ENCODE results near the gene CIBAR2.
"Not testable (repeated sequence)": the region's sequence is repeated elsewhere in the genome, so short reads cannot be mapped to it uniquely, and the experiment has no call there.

Gene CIBAR2

DNA sequence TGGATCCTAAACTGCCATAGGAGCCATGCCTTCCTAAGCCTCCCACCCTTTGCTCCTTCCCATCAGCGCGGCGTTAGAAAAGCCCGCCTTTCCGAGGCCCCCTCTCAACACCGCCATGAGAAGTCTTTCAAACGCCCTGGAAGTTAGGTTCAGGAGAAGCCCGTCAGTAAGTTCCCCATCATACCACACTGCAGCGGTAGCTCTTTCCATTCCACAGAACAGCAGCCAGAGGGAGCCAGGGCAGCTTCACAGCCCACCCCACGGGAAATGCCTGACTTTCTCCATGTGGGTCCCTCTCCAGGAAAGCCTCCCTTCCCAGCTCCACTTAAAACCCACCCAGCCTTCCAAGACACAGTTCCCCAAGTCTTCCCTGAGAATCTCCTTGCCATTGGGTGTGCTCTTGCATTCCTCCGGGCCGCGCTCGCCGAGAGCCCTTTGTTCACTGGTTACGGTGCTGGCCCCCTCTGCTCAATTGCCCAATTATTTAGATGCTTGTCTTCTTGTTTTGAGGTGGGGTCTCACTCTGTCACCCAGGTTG, 56.0 kb downstream of the CIBAR2 start:
- DNase-seq: peak; percentile 24

DNA sequence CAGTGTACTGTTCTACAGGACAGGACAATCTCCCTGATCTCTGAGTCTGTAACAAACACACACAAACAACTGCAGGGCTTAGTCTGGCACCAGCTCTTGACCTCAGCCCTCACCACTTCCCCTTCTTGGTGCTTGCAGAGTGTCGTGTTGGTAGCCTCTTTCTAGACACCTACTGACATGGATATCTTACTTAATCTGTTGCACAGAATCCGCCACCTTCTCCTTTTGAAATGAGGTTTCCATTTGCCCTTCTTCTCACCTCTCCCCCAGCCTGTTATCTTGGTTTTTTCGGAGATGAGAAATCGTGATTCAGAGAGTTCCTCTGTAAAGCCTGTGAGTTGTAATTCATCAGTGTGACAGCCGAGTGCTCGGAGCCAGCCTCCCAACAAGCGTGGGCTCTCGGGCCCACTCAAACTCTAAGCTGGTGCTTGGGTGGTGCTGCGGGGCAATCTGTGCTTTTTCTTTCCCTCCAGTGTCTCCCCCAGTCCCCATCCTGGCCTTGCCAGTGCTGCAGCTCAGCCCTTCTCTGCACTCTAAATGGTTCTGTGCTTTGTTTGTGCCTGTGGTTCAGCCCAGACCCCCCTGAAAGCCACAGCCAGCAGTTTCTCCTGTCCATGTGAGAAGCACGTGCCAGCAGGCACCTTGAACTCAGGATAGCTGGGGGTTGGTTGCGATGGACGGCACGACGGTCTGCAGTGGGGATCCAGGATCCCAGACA, 56.6 kb downstream of the CIBAR2 start:
- DNase-seq: peak; percentile 100

DNA sequence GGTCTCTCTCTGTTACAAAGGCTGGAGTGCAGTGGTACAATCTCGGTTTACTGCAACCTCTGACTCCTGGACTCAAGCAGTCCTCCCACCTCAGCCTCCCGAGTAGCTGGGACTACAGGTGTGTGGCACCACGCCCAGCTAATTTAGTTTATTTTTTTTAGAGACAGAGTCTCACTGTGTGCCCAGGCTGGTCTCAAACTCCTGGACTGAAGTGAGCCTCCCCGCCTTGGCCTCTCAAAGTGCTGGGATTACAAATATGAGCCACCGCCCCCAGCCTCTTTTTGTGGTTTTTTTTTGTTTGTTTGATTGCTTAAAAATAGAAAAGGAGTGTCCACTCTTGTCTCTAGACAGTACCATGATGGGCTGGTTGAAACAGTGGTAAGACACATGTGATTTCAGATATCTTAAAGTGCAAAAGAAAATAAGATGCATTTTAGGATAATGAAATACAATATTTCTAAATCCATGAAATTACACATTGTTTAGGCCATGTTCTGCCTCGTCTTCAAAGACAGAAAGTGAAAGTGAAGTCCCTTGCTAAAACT, 57.3 kb downstream of the CIBAR2 start:
- no peak for DNase-seq

DNA sequence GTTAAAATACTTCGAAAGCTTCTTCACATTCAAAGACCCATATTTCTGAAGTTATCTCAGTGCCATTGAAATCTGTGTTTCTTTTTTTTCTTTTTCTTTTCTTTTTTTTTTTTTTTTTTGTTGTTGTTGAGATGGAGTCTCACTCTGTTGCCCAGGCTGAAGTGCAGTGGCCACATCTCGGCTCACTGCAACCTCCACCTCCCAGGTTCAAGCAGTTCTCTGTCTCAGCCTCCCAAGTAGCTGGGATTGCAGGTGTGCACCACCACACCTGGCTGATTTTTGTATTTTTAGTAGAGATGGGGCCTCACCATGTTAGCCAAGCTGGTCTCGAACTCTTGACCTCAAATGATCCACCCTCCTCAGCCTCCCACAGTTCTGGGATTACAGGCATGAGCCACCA, 58.0 kb downstream of the CIBAR2 start:
- DNase-seq: not testable (repeated sequence)

DNA sequence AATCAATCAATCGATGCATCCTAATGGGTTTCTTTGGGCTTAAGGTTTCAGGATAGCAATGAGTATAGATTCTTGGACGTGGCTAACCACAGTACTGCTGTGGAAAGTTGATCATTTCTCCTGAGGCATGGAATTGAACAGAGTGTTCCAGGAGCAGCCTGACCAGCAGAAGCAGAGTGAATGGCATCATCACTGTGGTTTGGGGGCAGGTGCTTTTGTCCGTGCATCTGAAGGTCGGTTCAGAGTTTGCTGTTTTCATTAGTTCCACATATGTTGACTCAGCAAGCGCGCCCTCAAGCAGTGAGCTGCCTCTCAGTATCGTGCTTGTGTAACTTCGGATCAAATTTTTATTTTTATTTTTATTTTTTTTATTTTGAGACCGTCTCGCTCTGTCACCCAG, 59.7 kb downstream of the CIBAR2 start:
- DNase-seq: no peak

DNA sequence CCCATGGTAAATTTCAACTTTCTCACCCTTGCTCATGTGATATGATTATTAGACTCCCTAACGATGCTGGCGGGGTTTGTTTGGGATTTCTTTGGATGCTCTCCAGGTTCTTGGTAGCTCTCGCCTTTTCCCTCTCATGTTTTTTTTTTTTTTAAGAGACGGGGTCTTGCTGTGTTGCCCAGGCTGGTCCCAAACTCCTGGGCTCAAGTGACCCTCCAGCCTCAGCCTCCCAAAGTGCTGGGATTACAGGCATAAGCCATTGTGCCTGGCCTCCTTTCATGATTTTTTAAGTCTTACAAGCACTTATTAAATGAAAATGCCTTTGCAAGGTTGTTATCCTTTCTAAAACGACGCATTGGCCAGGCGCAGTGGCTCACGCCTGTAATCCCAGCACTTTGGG, 60.6 kb downstream of the CIBAR2 start:
- DNase-seq: no peak

DNA sequence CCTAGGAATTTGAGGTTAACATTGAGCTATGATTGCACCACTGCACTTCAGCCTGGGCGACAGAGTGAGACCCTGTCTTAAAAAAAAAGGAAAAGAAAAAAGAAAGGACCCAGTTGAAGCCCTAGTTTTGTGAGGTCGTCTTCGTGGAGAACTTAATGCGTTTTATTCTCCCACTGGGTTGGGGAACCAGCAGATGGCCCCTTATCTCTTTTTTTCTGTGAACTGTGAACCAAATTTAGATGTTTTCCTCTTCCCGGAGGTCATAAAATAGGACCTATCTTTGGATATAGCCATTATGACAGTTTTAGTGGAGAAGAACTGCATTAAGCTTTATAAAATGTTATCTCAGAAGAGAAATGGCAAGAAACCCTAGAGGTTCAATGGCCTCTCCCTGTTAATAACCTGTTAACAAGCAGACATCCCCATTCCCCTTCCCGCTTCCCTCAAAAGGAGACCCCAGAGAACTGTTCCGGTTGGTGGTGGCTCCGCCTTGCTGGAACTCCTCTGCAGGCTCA, 61.1 kb downstream of the CIBAR2 start:
- no peak for DNase-seq

DNA sequence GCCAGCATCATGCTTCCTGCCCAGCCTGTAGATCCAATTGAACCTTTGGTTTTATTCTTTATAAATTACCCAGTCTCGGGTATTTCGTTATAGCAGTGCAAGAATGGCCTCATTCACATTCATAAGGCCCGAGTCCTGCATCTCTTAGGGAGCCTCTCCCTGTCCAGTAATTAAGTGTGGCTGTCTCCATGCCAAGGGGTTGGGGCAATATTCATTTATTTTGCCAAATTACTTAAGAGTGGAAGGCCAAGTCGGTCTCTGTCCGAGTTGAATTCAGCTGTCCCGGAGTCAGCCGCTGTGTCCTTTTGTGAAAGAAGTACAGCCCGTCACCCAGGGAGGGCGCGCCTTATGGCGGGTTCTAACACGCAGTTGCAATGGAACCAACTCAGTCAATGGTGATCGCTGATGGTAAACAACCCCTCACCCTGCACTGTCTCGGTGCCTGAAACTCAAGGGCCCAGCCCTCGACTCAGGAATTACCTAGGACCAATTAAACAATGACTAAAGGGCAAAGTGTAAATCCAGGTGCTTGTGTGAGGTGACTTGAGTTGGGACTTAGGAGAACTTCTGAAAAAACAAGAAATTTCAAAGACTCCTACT, 62.5 kb downstream of the CIBAR2 start:
- no peak for DNase-seq

DNA sequence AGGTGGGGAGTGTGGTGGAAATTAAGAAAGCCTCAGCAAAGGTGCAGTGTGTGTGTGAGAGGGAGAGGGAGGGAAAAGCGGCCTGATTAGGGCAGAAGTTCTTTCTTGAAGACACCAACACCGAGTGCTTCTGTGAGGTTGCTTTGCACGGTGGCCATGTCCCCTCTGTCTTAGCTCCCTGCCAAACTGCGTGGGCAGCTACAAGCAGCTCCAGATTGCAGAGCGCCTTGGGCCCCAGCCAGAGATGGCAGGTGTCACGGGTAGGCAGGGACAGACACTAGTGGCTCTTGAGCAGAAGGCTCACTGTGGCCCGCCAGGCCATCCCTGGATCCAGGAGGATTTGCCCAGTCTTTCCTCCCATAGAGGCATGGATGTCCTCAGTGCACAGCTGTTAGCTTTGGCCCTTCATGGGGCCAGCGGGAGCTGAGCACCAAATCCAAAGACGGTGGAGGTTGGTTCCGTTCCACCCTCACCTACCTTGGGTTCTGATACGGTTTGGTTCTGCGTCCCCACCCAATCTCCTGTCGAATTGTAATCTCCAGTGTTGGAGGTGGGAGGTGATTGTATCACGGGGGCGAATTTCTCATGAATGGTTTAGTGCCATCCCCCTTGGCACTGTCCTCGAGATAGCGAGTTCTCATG, 63.2 kb downstream of the CIBAR2 start:
- no peak for DNase-seq

All from MV-4-11 (cell line).